Activated CD4-positive, alpha-beta T cell treated with anti-CD3 and anti-CD28 coated beads, Interleukin-2, Interleukin-4, amounts not matched to agents 100 ng/mL and 50 ng/mL, durations not matched to agents 16 hours and 8 hours (primary cell): Measurements from ENCODE around the gene WWOX.
A peak's percentile ranks its signal among the peaks of the same experiment; 100 is the strongest.
"Not testable (repeated sequence)": the region's sequence is repeated elsewhere in the genome, so short reads cannot be mapped to it uniquely, and the experiment has no call there.

Source experiments
- DNase-seq: peaks from one replicate; pipeline ENCODE4 v3.0.0-alpha.2; 2020; ENCODE audit warnings: low spot score

The WWOX gene

DNA sequence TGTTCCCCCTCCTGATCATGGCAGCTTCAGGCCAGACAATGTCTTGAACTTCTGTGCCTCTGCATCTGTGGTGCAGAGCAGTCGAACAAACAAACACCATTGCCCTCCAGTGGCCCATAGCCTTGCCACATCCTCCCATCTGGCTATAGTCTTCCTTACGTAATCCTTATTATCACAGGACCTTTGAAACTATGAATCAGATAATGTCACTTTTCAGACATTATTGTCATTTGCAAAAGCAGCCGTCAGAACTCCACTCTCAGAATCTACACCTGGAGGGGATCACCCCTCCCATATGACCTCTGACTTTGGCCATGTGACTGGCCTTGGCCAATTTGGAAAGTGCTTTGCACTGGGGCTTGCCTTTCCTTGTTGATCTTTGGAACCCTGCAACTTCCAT is 1113.8 kb downstream of the WWOX start:
- no peak for DNase-seq

DNA sequence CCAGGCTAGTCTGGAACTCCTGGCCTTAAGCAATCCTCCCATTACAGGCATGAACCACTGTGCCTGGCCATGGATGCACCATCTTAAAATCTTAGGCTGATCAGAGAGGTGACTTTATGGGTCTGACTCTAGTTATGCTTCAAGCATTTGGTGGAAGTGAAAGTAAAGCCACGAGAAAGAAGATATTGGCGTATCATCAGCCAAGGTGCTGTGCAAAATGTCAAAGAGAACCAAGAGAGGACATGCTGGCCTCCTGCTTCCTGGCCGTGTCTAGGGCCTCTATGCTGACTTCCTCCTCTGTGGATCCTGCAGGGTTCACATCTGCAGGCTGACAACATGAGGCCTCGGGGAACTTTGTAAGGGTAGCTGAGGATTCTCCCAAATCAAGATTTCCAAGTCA is 1115.8 kb downstream of the WWOX start:
- DNase-seq = no peak

DNA sequence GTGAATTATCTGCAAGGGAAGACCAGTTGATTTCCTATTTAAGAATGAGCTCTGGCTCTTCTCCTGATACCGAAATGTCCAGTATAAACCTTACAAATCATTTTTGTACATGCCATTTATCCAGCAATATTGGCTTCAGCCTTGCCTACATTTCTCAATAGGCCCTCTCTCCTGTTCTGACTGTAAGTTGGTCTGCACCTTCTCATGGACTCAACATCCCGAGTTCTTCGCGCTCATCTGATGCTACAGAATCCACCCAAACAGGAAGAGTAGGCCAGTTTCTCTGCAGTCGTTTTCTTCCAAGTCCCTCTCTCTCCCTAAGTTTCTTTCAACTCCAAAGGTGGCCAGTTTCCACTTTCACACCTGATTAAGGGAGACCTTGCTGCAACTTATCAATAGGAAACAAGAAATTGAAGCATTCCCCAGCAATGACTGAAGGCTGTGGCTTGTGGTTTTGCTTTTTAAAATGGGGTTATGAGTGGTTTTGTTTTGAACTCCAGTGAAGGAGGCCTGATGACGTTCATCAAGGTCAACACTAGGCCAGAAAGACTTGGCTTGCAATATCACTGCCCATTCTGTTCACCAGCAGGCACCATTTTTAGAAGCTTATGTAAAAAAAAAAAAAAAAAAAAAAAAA is 1118.0 kb downstream of the WWOX start:
- DNase-seq = peak; percentile 72

DNA sequence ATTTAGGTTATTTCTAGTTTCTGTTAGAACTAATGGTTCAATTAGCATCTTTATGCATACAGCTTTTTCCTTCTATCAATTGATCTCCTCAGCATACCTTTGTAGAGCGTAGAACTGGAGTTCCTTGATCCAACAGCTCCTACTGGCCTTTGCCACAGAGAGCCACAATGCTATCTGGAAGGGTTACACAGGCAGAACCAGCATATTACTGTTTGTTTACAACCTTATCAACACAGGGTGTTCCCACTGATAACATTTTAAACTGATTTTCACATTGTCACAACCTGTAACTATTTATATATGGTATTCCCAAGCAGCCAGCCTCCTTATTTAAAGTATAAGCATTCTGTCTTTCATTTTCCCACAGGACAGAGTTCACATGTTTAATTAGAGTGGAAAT is 1118.9 kb downstream of the WWOX start:
- no peak for DNase-seq

DNA sequence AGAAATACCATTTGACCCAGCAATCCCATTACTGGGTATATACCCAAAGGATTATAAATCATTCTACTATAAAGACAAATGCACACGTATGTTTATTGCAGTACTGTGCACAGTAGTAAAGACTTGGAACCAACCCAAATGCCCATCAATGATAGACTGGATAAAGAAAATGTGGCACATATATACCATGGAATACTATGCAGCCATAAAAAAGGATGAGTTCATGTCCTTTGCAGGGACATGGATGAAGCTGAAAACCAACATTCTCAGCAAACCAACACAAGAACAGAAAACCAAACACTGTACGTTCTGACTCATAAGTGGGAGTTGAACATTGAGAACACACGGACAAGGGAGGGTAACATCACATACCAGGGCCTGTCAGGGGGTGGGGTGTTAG is 1126.5 kb downstream of the WWOX start:
- not testable (repeated sequence) for DNase-seq

DNA sequence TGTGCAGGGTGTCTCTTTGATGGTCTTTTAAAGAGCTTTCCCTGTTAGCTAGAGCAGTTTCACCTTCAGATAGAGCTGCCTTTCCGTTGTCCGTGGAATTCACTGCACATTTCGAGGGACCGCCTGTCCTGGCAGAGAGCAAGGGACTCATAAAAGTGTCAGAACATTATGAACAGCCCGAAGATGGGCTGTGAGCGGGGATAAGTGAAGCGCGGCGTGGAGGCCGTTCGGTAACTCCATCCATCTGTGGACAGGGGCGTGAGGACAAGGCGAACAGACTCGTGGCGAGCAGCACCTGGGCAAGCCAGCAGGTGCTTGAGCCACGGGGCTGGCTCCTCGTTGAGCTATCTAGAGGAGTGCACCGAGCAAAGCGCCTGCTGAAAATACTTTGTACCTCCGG is 1129.9 kb downstream of the WWOX start:
- no peak for DNase-seq

DNA sequence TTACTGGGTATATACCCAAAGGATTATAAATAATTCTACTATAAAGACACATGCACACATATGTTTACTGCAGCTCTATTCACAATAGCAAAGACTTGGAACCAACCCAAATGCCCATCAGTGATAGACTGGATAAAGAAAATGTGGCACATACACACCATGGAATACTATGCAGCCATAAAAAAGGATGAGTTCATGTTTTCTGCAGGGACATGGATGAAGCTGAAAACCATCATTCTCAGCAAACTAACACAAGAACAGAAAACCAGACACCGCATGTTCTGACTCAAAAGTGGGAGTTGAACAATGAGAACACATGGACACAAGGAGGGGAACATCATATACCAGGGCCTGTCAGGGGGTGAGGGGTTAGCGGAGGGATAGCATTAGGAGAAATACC is 1146.2 kb downstream of the WWOX start:
- DNase-seq = not testable (repeated sequence)

DNA sequence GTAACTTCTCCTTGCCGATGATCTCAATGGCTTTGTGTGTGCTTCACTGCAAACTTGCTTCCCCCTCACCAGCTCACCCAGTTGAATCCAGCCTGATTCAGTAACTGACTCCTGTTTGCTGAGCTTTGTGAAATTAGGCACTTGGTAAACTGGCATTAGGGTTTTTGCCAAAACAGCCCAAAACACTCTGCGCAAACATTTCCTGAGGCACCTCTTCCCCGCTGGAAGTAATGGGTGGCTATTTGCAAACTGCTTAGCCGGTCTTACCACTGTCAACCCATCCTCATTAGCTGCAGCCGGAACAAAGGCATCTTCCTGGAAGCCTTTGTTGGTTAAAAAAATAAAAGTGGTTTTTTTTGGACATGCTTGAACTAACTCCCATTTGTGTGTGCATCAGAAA is 1147.9 kb downstream of the WWOX start:
- no peak for DNase-seq

DNA sequence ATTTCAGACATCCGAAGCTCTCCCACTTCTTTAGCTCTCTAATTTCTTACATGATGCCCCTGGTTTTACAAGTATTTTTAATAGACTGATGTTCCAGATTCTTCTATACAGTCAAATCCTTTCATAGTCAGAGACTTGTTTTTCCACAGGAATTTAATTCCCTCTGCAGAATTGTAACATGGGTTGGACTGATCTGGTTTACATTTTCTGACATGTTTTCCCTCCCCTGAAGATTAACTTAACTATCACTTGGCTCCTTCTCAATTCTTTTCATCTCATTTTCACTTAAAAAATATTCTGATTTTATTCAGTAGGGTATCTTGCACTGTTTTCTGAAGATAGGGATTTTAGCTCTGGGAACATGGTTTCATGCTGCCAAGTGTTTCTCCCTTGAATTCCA is 1148.9 kb downstream of the WWOX start:
- no peak for DNase-seq

DNA sequence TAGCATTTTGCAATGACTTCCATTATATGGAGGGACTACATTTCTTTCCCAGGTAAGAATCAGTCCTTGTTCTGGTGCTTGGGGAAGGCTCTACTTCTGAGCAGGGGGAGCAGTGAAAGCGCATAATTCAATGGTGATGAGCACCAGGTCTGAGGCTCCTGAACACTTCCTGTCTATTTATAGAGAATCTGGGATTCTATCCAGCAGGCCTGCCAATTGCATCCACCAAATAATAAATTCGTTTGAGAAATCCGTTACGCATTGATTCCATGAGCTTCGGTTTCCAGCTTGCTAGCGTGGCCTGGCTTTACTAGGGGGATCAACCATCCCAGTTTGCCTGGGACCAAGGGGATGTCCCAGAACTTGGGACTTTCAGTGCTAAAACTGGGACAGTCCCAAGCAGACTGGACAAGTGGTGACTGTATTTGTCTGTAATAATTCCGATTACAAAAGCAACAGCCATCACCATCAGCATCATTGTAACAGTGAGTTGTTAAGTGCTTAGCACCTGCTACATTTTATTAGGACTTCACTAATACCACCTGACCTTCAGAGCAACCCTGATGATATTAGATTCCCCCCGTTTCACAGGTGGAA is 1151.1 kb downstream of the WWOX start:
- DNase-seq = no peak

DNA sequence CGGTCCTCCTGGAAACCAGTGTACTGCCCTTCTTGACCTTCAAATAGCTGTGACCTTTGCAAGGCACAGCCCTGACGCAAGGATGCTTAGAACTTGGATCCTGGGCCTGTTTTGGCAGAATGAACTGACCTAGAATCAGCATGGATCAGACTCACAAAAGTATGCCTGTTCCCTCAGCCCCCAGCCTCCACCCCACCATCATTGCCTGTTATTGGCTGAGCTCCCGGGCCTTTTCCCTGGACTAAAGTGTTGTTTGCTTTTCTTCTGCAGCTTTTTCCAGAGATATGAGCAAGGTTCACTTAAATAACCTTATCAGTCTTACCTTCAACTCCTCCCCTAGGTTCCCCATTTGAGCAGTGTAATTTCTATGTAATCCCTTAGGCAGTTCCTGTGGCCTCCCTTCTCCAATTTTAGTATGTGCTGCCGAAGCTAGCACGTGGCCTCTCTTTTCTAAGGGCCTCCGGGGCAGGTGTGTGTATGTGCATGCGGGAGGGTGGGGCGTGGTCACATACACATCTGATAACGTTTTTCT is 1153.7 kb downstream of the WWOX start:
- no peak for DNase-seq

DNA sequence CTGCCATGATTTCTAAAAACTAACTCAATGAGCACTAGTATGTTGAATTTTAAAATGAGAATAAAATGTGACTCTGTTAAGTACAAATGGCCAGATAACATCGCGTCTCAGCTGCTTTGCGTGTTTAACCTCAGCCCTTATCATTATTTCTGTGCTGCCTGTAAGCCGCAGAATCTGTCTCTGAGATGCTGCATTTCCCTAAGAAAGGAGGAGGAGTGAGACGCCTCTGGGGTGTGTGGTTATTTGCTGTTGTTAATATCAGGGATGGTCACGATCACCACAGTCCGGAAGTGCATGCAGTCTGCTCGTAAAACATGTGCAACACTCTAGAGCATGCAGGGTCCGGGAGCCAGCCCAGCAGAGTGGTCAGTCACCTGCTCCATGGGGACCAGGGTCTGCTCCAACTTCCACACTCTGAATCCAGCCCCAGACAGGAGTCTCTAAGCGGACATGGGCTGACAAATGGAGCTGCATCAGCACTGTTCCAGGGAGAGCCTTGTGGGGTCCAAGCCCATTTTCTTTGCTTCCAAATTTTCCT is 1158.6 kb downstream of the WWOX start:
- DNase-seq = no peak

DNA sequence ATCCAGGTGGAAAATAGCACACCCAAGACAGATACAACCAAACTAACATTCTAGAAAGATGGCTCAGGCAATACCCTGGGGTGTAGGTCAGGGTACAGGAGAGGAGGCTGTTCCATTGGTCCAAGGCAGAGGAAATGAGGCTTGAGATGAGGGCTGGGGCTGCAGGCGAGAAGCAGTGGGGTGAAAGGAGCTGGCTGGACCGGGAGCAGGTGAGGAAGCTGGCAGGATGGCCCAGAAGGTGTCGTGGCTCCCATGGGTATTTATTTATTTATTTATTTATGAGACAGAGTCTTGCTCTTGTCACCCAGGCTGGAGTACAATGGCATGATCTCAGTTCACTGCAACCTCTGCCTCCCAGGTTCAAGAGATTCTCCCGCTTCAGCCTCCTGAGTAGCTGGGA is 1161.4 kb downstream of the WWOX start:
- not testable (repeated sequence) for DNase-seq

DNA sequence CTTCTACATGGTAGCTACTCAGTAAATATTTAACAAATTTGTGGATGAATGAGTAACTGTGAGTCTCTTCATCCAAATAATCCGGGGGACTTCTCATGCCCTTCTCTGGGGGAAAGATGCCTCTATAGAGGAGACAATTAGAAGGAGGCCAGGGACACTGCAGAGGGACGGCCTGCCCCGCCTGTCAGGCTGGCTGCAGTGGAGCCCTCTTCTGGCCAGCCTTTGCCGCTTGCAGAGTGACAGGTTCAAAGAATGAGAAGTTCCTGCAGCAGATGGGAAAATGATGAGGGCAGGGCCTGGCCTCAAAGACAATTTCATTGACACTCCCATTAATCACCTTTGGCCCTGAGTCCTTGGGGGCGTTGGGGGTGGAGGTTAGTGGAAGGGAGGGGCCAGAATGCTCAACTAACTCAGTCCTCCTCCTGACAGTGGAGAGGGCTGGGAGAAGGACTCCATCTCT is 1162.1 kb downstream of the WWOX start:
- DNase-seq = peak; percentile 53

DNA sequence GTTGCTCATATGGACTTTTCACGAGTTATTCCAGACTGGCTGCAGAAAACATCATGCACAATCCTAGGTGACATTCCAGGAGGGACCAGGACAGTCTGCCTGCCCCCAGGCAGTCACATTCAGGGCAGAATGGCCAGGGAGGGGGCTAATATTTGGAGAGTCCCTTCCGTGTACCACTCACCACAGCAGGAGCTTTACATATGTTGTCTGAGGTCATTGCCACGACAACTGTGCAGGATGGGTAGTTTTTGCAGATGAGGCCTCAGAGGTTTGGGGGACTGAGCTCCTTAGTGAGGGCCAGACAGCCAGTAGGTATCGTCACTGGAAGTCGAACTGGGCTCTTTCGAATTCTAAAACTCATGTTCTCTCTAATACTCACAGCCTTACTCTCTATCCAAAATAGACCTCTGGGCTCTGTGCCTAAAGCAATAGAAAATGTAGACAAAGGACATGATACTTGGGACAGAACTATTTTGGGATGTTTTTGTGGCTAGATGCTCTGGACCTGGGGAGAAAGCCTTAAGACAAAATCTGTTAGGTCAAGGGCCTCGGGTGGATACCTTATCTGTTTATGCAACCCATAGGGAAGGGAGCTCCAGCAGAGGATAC is 1162.6 kb downstream of the WWOX start:
- DNase-seq = no peak
